Frontal cortex (tissue), 4 donors: ENCODE results near the gene CDC37L1. TPM values are rescaled to one million over a fixed set of nuclear protein-coding genes. Genes with fewer than 3 reads are reported as not detected.
"Not testable (repeated sequence)": the region's sequence is repeated elsewhere in the genome, so short reads cannot be mapped to it uniquely, and the experiment has no call there.

ENCODE experiments used
- DNase-seq, 2 donors: peaks; one replicate each; pipeline ENCODE4 v3.0.0; 2012; ENCODE audit warnings: low spot score in 2 of 2
- FAIRE-seq: peaks from 2 replicates; lab custom pipeline; 2012; peaks lifted over from hg19 to GRCh38; lab: Jason Lieb, UNC
- total RNA-seq: library from RNA; depleted of rRNA; stranded (reverse); fragments of >200 nt; gene quantifications from one replicate; pipeline ENCODE4 v1.2.3, GENCODE V29; 2014
- donor health status: control.
- donor health status: control.
- donor health status: control.

The CDC37L1 gene
- total RNA-seq: 39.9 TPM

GRCh38 chr9:4679268-4680172, at the start of gene CDC37L1:
Gene CDC37L1, plus strand, starts transcription at chr9:4679569. Its CDS starts 199 bp downstream, at chr9:4679768.
- DNase-seq (peak; percentile 84 to 91), FAIRE-seq (peak; percentile 44)

- DNase-seq (no peak), FAIRE-seq (no peak)
Observed at GRCh38 chr9:4630836-4631235, 48.5 kb upstream of the CDC37L1 start.

GRCh38 chr9:4638968-4639367, 40.4 kb upstream of the CDC37L1 start:
- DNase-seq (no peak), FAIRE-seq (no peak)

- FAIRE-seq (no peak), DNase-seq (peak in 1 of 2 donors; percentile 8)
Observed at GRCh38 chr9:4639420-4639819, 39.9 kb upstream of the CDC37L1 start.

GRCh38 chr9:4640027-4640426, 39.3 kb upstream of the CDC37L1 start:
- no peak for FAIRE-seq

GRCh38 chr9:4642351-4642750, 37.0 kb upstream of the CDC37L1 start:
- FAIRE-seq (no peak), DNase-seq (no peak)

More at GRCh38 chr9:4640027-4640426, 39.3 kb upstream of the CDC37L1 start:
- no peak for DNase-seq

- FAIRE-seq (no peak), DNase-seq (no peak)
Observed at GRCh38 chr9:4654084-4654483, 25.3 kb upstream of the CDC37L1 start.

GRCh38 chr9:4654538-4654937, 24.8 kb upstream of the CDC37L1 start:
- DNase-seq: no peak

GRCh38 chr9:4656196-4656595, 23.2 kb upstream of the CDC37L1 start:
- FAIRE-seq, DNase-seq: not testable (repeated sequence)

More at GRCh38 chr9:4654538-4654937, 24.8 kb upstream of the CDC37L1 start:
- no peak for FAIRE-seq

GRCh38 chr9:4656621-4657020, 22.7 kb upstream of the CDC37L1 start:
- FAIRE-seq: no peak
- DNase-seq: no peak

GRCh38 chr9:4657426-4658159, 21.8 kb upstream of the CDC37L1 start:
- no peak for FAIRE-seq

GRCh38 chr9:4660665-4661064, 18.7 kb upstream of the CDC37L1 start:
- not testable (repeated sequence) for DNase-seq, FAIRE-seq

More at GRCh38 chr9:4657426-4658159, 21.8 kb upstream of the CDC37L1 start:
- no peak for DNase-seq

- FAIRE-seq: no peak
Observed at GRCh38 chr9:4661165-4661564, 18.2 kb upstream of the CDC37L1 start.

GRCh38 chr9:4661611-4662010, 17.8 kb upstream of the CDC37L1 start:
- DNase-seq: no peak
- FAIRE-seq: no peak

More at GRCh38 chr9:4661165-4661564, 18.2 kb upstream of the CDC37L1 start:
- no peak for DNase-seq

GRCh38 chr9:4662108-4662988, 17.0 kb upstream of the CDC37L1 start, which contains the start of gene PLPP6:
Gene PLPP6, plus strand, starts transcription at chr9:4662294. Its CDS starts 82 bp downstream, at chr9:4662376.
- FAIRE-seq (no peak), DNase-seq (peak; percentile 77 to 78)

GRCh38 chr9:4662989-4663792, 16.2 kb upstream of the CDC37L1 start:
- FAIRE-seq (no peak), DNase-seq (peak in 1 of 2 donors; percentile 31)

GRCh38 chr9:4663956-4664355, 15.4 kb upstream of the CDC37L1 start:
- no peak for FAIRE-seq
- peak in 1 of 2 donors; percentile 37 for DNase-seq

- FAIRE-seq (no peak), DNase-seq (no peak)
Observed at GRCh38 chr9:4665357-4665756, 14.0 kb upstream of the CDC37L1 start.
